IMR-90 (cell line): ENCODE data around the gene CCDC134. TPM values are rescaled to one million over a fixed set of nuclear protein-coding genes. Genes with fewer than 3 reads are reported as not detected.

ENCODE experiments used
- ATAC-seq: fragments of 200-7000 bp; cut with Tn5 transposase; 2 replicates; pipeline ENCODE4 v1.9.1; 2020; ENCODE audit warnings: low read depth, mild to moderate bottlenecking, moderate library complexity
- BruUV-seq: library from RNA; stranded (reverse); fragments of 400-500 nt; replicated peaks from 2 replicates; lab custom pipeline; 2021; lab: Mats Ljungman, UMichigan
- CTCF ChIA-PET: fragments of 300-600 bp; formaldehyde crosslinking; extraction: SDS; loops from one replicate; lab custom pipeline; 2021; ENCODE audit warnings: antibody characterized with exemption; lab: Yijun Ruan, JAX
- POLR2A ChIA-PET: fragments of 300-600 bp; sonication (Branson Sonifier 250); formaldehyde crosslinking; loops from one replicate; lab custom pipeline; 2022; ENCODE audit warnings: antibody characterized with exemption; ENCODE audit not compliant: unreplicated experiment; lab: Charles Lee
- DNase-seq: peaks from one replicate; pipeline ENCODE4 v3.0.0; 2013
- H2AFZ ChIP-seq: replicated peaks from 2 replicates; pipeline ENCODE3; 2013; ENCODE audit warnings: low read length, mild to moderate bottlenecking; ENCODE audit not compliant: poor library complexity
- H2AK5ac ChIP-seq: 2 replicates; pipeline ENCODE4 v1.6.1; 2013; ENCODE audit warnings: low read depth, low read length, inconsistent platforms
- H2AK9ac ChIP-seq: replicated peaks from 2 replicates; pipeline ENCODE3; 2013; ENCODE audit warnings: mild to moderate bottlenecking, low read depth, low read length, moderate library complexity; ENCODE audit not compliant: poor library complexity
- H2BK120ac ChIP-seq: 2 replicates; pipeline ENCODE4 v1.6.1; 2013; ENCODE audit warnings: low read depth, low read length, inconsistent platforms
- H2BK15ac ChIP-seq: 3 replicates; pipeline ENCODE4 v1.6.1; 2013; ENCODE audit warnings: low read depth, low read length, inconsistent platforms
- H2BK20ac ChIP-seq: 2 replicates; pipeline ENCODE4 v1.6.1; 2013; ENCODE audit warnings: low read depth, mild to moderate bottlenecking, inconsistent platforms, low read length, moderate library complexity
- H2BK5ac ChIP-seq: 2 replicates; pipeline ENCODE4 v1.6.1; 2013; ENCODE audit warnings: mild to moderate bottlenecking, low read depth, low read length, inconsistent platforms; ENCODE audit not compliant: poor library complexity, severe bottlenecking
- H3K14ac ChIP-seq: replicated peaks from 2 replicates; pipeline ENCODE4 v1.6.1; 2013; ENCODE audit warnings: low read depth, low read length, inconsistent platforms
- H3K18ac ChIP-seq: 2 replicates; pipeline ENCODE4 v1.6.1; 2013; ENCODE audit warnings: low read depth, low read length, control low read depth
- H3K23ac ChIP-seq: 2 replicates; pipeline ENCODE4 v1.6.1; 2013; ENCODE audit warnings: low read depth, low read length, inconsistent platforms
- H3K27ac ChIP-seq: 2 replicates; pipeline ENCODE4 v1.5.1; 2013; ENCODE audit warnings: mild to moderate bottlenecking, control low read depth, low read length; ENCODE audit not compliant: insufficient read depth
- H3K27me3 ChIP-seq: 2 replicates; pipeline ENCODE4 v1.6.1; 2013; ENCODE audit warnings: low read length; ENCODE audit not compliant: control insufficient read depth, insufficient read depth
- H3K36me3 ChIP-seq: 2 replicates; pipeline ENCODE4 v1.6.1; 2013; ENCODE audit warnings: low read length, mixed read lengths; ENCODE audit not compliant: control insufficient read depth, insufficient read depth
- H3K4ac ChIP-seq: 2 replicates; pipeline ENCODE4 v1.6.1; 2013; ENCODE audit warnings: low read depth, low read length, inconsistent platforms
- H3K4me1 ChIP-seq: 2 replicates; pipeline ENCODE4 v1.6.1; 2013; ENCODE audit warnings: low read length, mixed read lengths; ENCODE audit not compliant: control insufficient read depth, insufficient read depth
- H3K4me2 ChIP-seq: 2 replicates; pipeline ENCODE4 v1.6.1; 2013; ENCODE audit warnings: low read depth, mild to moderate bottlenecking, control low read depth, low read length, moderate library complexity
- H3K4me3 ChIP-seq: 2 replicates; pipeline ENCODE4 v1.5.1; 2013; ENCODE audit warnings: low read depth, mild to moderate bottlenecking, control low read depth, low read length, moderate library complexity; ENCODE audit not compliant: insufficient read depth
- H3K56ac ChIP-seq: 2 replicates; pipeline ENCODE4 v1.6.1; 2013; ENCODE audit warnings: low read length, inconsistent platforms; ENCODE audit not compliant: insufficient read depth; ENCODE audit errors: extremely low read depth
- H3K79me1 ChIP-seq, 2 experiments: 2 replicates each; pipeline ENCODE4 v1.6.1; 2013; ENCODE audit warnings: low read length in 2 of 2, inconsistent platforms in 1 of 2, low read depth in 1 of 2
- H3K9ac ChIP-seq: 2 replicates; pipeline ENCODE4 v1.6.1; 2013; ENCODE audit warnings: low read depth, low read length, control low read depth
- H3K9me1 ChIP-seq: 2 replicates; pipeline ENCODE4 v1.6.1; 2013; ENCODE audit warnings: low read length, inconsistent platforms; ENCODE audit not compliant: insufficient read depth
- H3K9me3 ChIP-seq: 2 replicates; pipeline ENCODE4 v1.6.1; 2013; ENCODE audit warnings: low read length; ENCODE audit not compliant: control insufficient read depth, insufficient read depth
- H4K20me1 ChIP-seq: 2 replicates; pipeline ENCODE4 v1.6.1; 2013; ENCODE audit warnings: low read length, inconsistent platforms; ENCODE audit not compliant: insufficient read depth
- H4K5ac ChIP-seq: 2 replicates; pipeline ENCODE4 v1.6.1; 2013; ENCODE audit warnings: mild to moderate bottlenecking, low read depth, low read length, control low read depth
- H4K8ac ChIP-seq, 2 experiments: 2 replicates each; pipeline ENCODE4 v1.6.1; 2013; ENCODE audit warnings: low read depth in 2 of 2, low read length in 2 of 2, control low read depth in 1 of 2, inconsistent platforms in 1 of 2
- H4K91ac ChIP-seq: 2 replicates; pipeline ENCODE4 v1.6.1; 2013; ENCODE audit warnings: low read depth, low read length, inconsistent platforms; ENCODE audit not compliant: insufficient read depth
- BHLHE40 ChIP-seq: fragments of 150-350 bp; IDR thresholded peaks from 2 replicates; pipeline ENCODE4 v1.6.1; 2016; ENCODE audit warnings: mild to moderate bottlenecking, low read depth, low read length
- CEBPB ChIP-seq: IDR thresholded peaks from 2 replicates; pipeline ENCODE4 v1.6.1; 2012; ENCODE audit warnings: low read depth, low read length, improper control_type of control experiment
- CHD1 ChIP-seq: IDR thresholded peaks from 2 replicates; pipeline ENCODE4 v1.6.1; 2012; ENCODE audit warnings: low read depth, low read length, improper control_type of control experiment
- CTCF ChIP-seq: conservative IDR thresholded peaks from 2 replicates; pipeline ENCODE4 v1.5.1; 2012; ENCODE audit warnings: mild to moderate bottlenecking, low read depth, low read length, improper control_type of control experiment
- ELK1 ChIP-seq: fragments of 150-350 bp; IDR thresholded peaks from 2 replicates; pipeline ENCODE4 v1.6.1; 2016; ENCODE audit warnings: low read depth, mild to moderate bottlenecking, low read length, moderate library complexity, borderline replicate concordance
- MAFK ChIP-seq: IDR thresholded peaks from 2 replicates; pipeline ENCODE4 v1.6.1; 2012; ENCODE audit warnings: low read depth, low read length, improper control_type of control experiment
- MAZ ChIP-seq: IDR thresholded peaks from 2 replicates; pipeline ENCODE4 v1.6.1; 2012; ENCODE audit warnings: low read depth, mild to moderate bottlenecking, low read length, improper control_type of control experiment, moderate library complexity, borderline replicate concordance
- MXI1 ChIP-seq: IDR thresholded peaks from 2 replicates; pipeline ENCODE4 v1.6.1; 2012; ENCODE audit warnings: low read depth, mild to moderate bottlenecking, low read length, moderate library complexity, borderline replicate concordance
- NFE2L2 ChIP-seq: fragments of 150-350 bp; IDR thresholded peaks from 2 replicates; pipeline ENCODE4 v1.6.1; 2016; ENCODE audit warnings: low read depth, mild to moderate bottlenecking, low read length
- POLR2A ChIP-seq: IDR thresholded peaks from 2 replicates; pipeline ENCODE4 v1.6.1; 2012; ENCODE audit warnings: mild to moderate bottlenecking, low read depth, low read length
- RCOR1 ChIP-seq: IDR thresholded peaks from 2 replicates; pipeline ENCODE4 v1.6.1; 2012; ENCODE audit warnings: mild to moderate bottlenecking, low read length, improper control_type of control experiment; ENCODE audit not compliant: insufficient replicate concordance
- RFX5 ChIP-seq: IDR thresholded peaks from 2 replicates; pipeline ENCODE4 v1.8.0; 2012; ENCODE audit warnings: low read depth, mild to moderate bottlenecking, low read length, moderate library complexity
- USF2 ChIP-seq: fragments of 150-350 bp; IDR thresholded peaks from 2 replicates; pipeline ENCODE4 v1.6.1; 2017; ENCODE audit warnings: mild to moderate bottlenecking, antibody characterized with exemption, low read length, low read depth
- WGBS, 2 experiments: methylation state at CpG; one replicate each; pipeline versions ENCODE4 v1.1.5 to v1.1.7; 2013; ENCODE audit warnings: missing lambda C conversion rate in 2 of 2; ENCODE audit not compliant: insufficient read length in 1 of 2; ENCODE audit errors: extremely low coverage in 2 of 2; 5-methylcytosine and 5-hydroxymethylcytosine counted together
- dilution Hi-C: fragments of 300-500 bp; cut with HindIII; formaldehyde crosslinking; loops from one replicate; pipeline ENCODE4 v1.14.3; 2018; ENCODE audit warnings: low sequenced_read_pairs; ENCODE audit not compliant: unreplicated experiment
- in situ Hi-C: fragments of 300-500 bp; cut with MboI; formaldehyde crosslinking; loops from 3 replicates; pipeline ENCODE4 v1.14.3; 2019; ENCODE audit warnings: low sequenced_read_pairs, inconsistent platforms, mixed read lengths
- intact Hi-C: fragments of 100-400 bp; cut with micrococcal nuclease; formaldehyde crosslinking; loops from 2 replicates; pipeline ENCODE4 v1.10.0; 2022
- polyA plus RNA-seq, 3 experiments: library from polyadenylated mRNA; depleted of rRNA; stranded (reverse); fragments of >200 nt; gene quantifications; 2 replicates each; pipeline ENCODE4 v1.2.3, GENCODE V29; 2012; ENCODE audit warnings: low replicate concordance in 1 of 3
- total RNA-seq: library from RNA; depleted of rRNA; stranded (reverse); fragments of >200 nt; gene quantifications from 2 replicates; pipeline ENCODE4 v1.2.3, GENCODE V29; 2012

The CCDC134 gene
- total and polyA plus RNA-seq, 2 of the 4 experiments (the other 2 are of a cell fraction) = 5.1 to 7.0 TPM

- H3K56ac ChIP-seq = no peak overlapping the region
- H3K18ac ChIP-seq = no peak overlapping the region
- peaks cover 5% of the 10 kb centered on the region for H3K4me1 ChIP-seq
- no peak overlapping the region for H2AK5ac ChIP-seq
- H2BK20ac ChIP-seq = no peak overlapping the region
- no peak overlapping the region for H3K14ac ChIP-seq
- H4K91ac ChIP-seq = no peak overlapping the region
- WGBS, 2 experiments = 92% methylated on average over 4 of the region's 5 CpGs; no CpG with 5 or more reads in 1 of the 2 experiments
- no peak overlapping the region for H4K8ac ChIP-seq
- H3K79me1 ChIP-seq = peaks cover 0 to 4% of the 10 kb centered on the region in 2 experiments; a peak in 1 of 4 replicates
- no peak overlapping the region for H3K9ac ChIP-seq
- H3K27me3 ChIP-seq = no peaks in the 10 kb centered on the region
- TF ChIP-seq ELK1 = no peak
- TF ChIP-seq MAZ = no peak
- TF ChIP-seq RFX5 = no peak
- no peak for TF ChIP-seq MXI1
- TF ChIP-seq CTCF = no peak
- TF ChIP-seq NFE2L2 = no peak
- TF ChIP-seq CEBPB = no peak
- TF ChIP-seq CHD1 = no peak
- TF ChIP-seq RCOR1 = no peak
- TF ChIP-seq BHLHE40 = no peak
- TF ChIP-seq USF2 = no peak
- TF ChIP-seq POLR2A = no peak
- TF ChIP-seq MAFK = no peak
- H3K23ac ChIP-seq = no peak overlapping the region
- no peak overlapping the region for H2AK9ac ChIP-seq
- ATAC-seq (no peak), DNase-seq (no peak)
- no TSS peak for BruUV-seq
- CTCF ChIA-PET = no interaction called here
- H3K4me3 ChIP-seq = no peak overlapping the region
- no peak overlapping the region for H3K27ac ChIP-seq
- H2BK15ac ChIP-seq = no peak overlapping the region
- no peak overlapping the region for H4K5ac ChIP-seq
- intact Hi-C loops (no loop called here), in situ Hi-C loops (no loop called here), dilution Hi-C loops (no loop called here)
- no peak overlapping the region for H3K4me2 ChIP-seq
- H3K9me3 ChIP-seq = no peaks in the 10 kb centered on the region
- 0 out of 2 replicates have a peak, but pooled peaks cover 4% of the 10 kb centered on the region for H3K9me1 ChIP-seq
- H4K20me1 ChIP-seq = no peaks in the 10 kb centered on the region
- H3K4ac ChIP-seq = no peak overlapping the region
- no peak overlapping the region for H2BK5ac ChIP-seq
- H3K36me3 ChIP-seq = no peaks in the 10 kb centered on the region
- POLR2A ChIA-PET = interaction anchor here (0.6 kb wide), 1 partner anchor 444 kb away, joined by 4 read pairs; no protein-coding TSS in a partner anchor
- H2BK120ac ChIP-seq = no peak overlapping the region
- H2AFZ ChIP-seq = no peak overlapping the region
These were observed 20.0 kb downstream of the CCDC134 start for GRCh38 chr22:41820447-41820846.
